GM23338 (cell line): Measurements from ENCODE around the gene TXNL4A.

ENCODE experiments used
- CREB1 ChIP-seq: fragments of 250-450 bp; sonication (Bioruptor Pico); IDR thresholded peaks from 2 replicates; pipeline ENCODE4 v1.5.0; 2020; ENCODE audit warnings: low read depth, mild to moderate bottlenecking, moderate library complexity
- EZH2 ChIP-seq: fragments of 200-600 bp; sonication (generic); IDR thresholded peaks from one replicate; pipeline ENCODE4 v1.8.0; 2017; ENCODE audit warnings: antibody characterized with exemption, mild to moderate bottlenecking, low read depth; ENCODE audit not compliant: unreplicated experiment
- EZH2phosphoT487 ChIP-seq: fragments of 200-600 bp; sonication (generic); IDR thresholded peaks from one replicate; pipeline ENCODE4 v1.8.1; 2018; ENCODE audit warnings: antibody characterized with exemption; ENCODE audit not compliant: unreplicated experiment
- NANOG ChIP-seq: IDR thresholded peaks from 2 replicates; pipeline ENCODE4 v1.6.1; 2016; ENCODE audit warnings: antibody characterized with exemption, borderline replicate concordance
- POLR2AphosphoS5 ChIP-seq: IDR thresholded peaks from 2 replicates; pipeline ENCODE4 v1.6.1; 2016; ENCODE audit warnings: antibody characterized with exemption, low read depth
- TF ChIP-seq, protein P1 (sequence below), 2 experiments: fragments of 200-600 bp in 1 of 2; sonication (generic) in 1 of 2; conservative IDR thresholded peaks; 2 replicates each; pipeline versions ENCODE4 v1.5.1 to v1.6.1; 2016 to 2017; ENCODE audit warnings: antibody characterized with exemption in 2 of 2, low read depth in 2 of 2, mild to moderate bottlenecking in 2 of 2, moderate library complexity in 1 of 2
- TF ChIP-seq, protein P2 (sequence below): IDR thresholded peaks from one replicate; pipeline ENCODE4 v1.6.1; 2018; ENCODE audit warnings: antibody characterized with exemption; ENCODE audit not compliant: unreplicated experiment

DNA sequence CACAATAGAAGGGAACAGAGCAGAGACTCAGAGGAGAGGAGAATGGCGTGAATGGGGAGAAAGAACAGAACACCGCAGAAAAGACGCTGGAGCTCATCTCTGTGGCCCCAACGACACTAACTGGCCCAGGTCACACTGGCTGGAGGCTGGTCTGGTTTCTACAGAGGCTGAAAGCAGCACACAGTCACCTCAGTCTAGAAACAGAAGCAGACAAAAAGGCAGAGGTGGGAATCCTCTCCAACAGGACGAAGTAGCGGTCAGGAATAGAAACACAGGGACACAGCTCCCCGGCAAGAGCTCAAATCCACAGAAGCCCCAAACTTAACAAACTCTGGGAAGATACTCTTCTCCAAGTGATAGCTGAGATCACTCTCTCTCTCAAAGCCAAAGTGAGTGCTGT, 46.2 kb downstream of the TXNL4A start:
- TF ChIP-seq, protein P1, sequence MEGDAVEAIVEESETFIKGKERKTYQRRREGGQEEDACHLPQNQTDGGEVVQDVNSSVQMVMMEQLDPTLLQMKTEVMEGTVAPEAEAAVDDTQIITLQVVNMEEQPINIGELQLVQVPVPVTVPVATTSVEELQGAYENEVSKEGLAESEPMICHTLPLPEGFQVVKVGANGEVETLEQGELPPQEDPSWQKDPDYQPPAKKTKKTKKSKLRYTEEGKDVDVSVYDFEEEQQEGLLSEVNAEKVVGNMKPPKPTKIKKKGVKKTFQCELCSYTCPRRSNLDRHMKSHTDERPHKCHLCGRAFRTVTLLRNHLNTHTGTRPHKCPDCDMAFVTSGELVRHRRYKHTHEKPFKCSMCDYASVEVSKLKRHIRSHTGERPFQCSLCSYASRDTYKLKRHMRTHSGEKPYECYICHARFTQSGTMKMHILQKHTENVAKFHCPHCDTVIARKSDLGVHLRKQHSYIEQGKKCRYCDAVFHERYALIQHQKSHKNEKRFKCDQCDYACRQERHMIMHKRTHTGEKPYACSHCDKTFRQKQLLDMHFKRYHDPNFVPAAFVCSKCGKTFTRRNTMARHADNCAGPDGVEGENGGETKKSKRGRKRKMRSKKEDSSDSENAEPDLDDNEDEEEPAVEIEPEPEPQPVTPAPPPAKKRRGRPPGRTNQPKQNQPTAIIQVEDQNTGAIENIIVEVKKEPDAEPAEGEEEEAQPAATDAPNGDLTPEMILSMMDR (conservative IDR thresholded peaks at IDR 0.05; ENCODE audit: low read depth in 2 of 2), result no peak
- TF ChIP-seq EZH2 (no peak), POLR2AphosphoS5 (no peak), NANOG (no peak), CREB1 (CRISPR knock-in tag) (no peak), EZH2phosphoT487 (no peak)
- TF ChIP-seq, protein P2, sequence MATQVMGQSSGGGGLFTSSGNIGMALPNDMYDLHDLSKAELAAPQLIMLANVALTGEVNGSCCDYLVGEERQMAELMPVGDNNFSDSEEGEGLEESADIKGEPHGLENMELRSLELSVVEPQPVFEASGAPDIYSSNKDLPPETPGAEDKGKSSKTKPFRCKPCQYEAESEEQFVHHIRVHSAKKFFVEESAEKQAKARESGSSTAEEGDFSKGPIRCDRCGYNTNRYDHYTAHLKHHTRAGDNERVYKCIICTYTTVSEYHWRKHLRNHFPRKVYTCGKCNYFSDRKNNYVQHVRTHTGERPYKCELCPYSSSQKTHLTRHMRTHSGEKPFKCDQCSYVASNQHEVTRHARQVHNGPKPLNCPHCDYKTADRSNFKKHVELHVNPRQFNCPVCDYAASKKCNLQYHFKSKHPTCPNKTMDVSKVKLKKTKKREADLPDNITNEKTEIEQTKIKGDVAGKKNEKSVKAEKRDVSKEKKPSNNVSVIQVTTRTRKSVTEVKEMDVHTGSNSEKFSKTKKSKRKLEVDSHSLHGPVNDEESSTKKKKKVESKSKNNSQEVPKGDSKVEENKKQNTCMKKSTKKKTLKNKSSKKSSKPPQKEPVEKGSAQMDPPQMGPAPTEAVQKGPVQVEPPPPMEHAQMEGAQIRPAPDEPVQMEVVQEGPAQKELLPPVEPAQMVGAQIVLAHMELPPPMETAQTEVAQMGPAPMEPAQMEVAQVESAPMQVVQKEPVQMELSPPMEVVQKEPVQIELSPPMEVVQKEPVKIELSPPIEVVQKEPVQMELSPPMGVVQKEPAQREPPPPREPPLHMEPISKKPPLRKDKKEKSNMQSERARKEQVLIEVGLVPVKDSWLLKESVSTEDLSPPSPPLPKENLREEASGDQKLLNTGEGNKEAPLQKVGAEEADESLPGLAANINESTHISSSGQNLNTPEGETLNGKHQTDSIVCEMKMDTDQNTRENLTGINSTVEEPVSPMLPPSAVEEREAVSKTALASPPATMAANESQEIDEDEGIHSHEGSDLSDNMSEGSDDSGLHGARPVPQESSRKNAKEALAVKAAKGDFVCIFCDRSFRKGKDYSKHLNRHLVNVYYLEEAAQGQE, result no peak
